HepG2 (cell line): Measurements from ENCODE around the gene CSNK1A1. TPM values are rescaled to one million over a fixed set of nuclear protein-coding genes. Genes with fewer than 3 reads are reported as not detected.
"Not testable (repeated sequence)": the region's sequence is repeated elsewhere in the genome, so short reads cannot be mapped to it uniquely, and the experiment has no call there.

Source experiments
- ATAC-seq: fragments of 200-7000 bp; cut with Tn5 transposase; 3 replicates; pipeline ENCODE4 v1.9.1; 2020; ENCODE audit warnings: mild to moderate bottlenecking, moderate library complexity
- BruUV-seq: library from RNA; stranded (reverse); fragments of 400-500 nt; replicated peaks from 2 replicates; lab custom pipeline; 2021; lab: Mats Ljungman, UMichigan
- CTCF ChIA-PET: fragments of 300-600 bp; formaldehyde crosslinking; extraction: SDS; loops from one replicate; lab custom pipeline; 2021; ENCODE audit warnings: low total read pairs, inconsistent platforms, low intra/inter-chr PET ratio; lab: Yijun Ruan, JAX
- POLR2A ChIA-PET: fragments of 350-600 bp; sonication (Branson Sonifier 250); formaldehyde crosslinking; loops from one replicate; lab custom pipeline; 2020; ENCODE audit warnings: antibody characterized with exemption, inconsistent platforms; lab: Yijun Ruan, JAX
- DNase-seq: peaks from one replicate; pipeline ENCODE4 v3.0.0-alpha.2; 2015; ENCODE audit warnings: low spot score
- FAIRE-seq: peaks from 3 replicates; lab custom pipeline; 2011; peaks lifted over from hg19 to GRCh38; lab: Jason Lieb, UNC
- H2AFZ ChIP-seq: one replicate; pipeline ENCODE4 v1.6.1; 2011; ENCODE audit warnings: low read length, inconsistent platforms
- H3K27ac ChIP-seq: fragments of 300-600 bp; 3 replicates; pipeline ENCODE4 v1.8.0; 2011; ENCODE audit warnings: mixed run types, mild to moderate bottlenecking, mixed read lengths, low read length, inconsistent platforms; ENCODE audit not compliant: insufficient read depth; ENCODE audit errors: extremely low read length
- H3K27me3 ChIP-seq, 2 experiments: fragments of 200-600 bp in 1 of 2; 2 replicates in 1 of 2; 3 replicates in 1 of 2; pipeline versions ENCODE4 v1.6.0 to v1.8.0; 2011; ENCODE audit warnings: low read length in 2 of 2, mild to moderate bottlenecking in 2 of 2, moderate library complexity in 2 of 2, inconsistent platforms in 1 of 2; ENCODE audit not compliant: insufficient read depth in 2 of 2, control insufficient read depth in 1 of 2
- H3K36me3 ChIP-seq, 2 experiments: fragments of 200-600 bp in 1 of 2; replicated peaks in 1 of 2; 2 replicates in 1 of 2; 3 replicates in 1 of 2; pipeline versions ENCODE4 v1.5.1 to v1.8.0; 2011; ENCODE audit warnings: low read length in 2 of 2, inconsistent platforms in 1 of 2; ENCODE audit not compliant: insufficient read depth in 2 of 2, control insufficient read depth in 1 of 2
- H3K4me1 ChIP-seq: 2 replicates; pipeline ENCODE4 v1.5.1; 2012; ENCODE audit warnings: low read length, inconsistent platforms; ENCODE audit not compliant: insufficient read depth
- H3K4me2 ChIP-seq: 2 replicates; pipeline ENCODE4 v1.6.0; 2011; ENCODE audit warnings: low read depth, low read length, inconsistent platforms
- H3K4me3 ChIP-seq, 3 experiments: fragments of 200-600 bp in 1 of 3; sonication (generic), shearing (Covaris generic) in 1 of 3; replicated peaks in 1 of 3; 2 replicates each; pipeline ENCODE4 v1.5.1; 2011 to 2016; ENCODE audit warnings: low read length in 3 of 3, inconsistent platforms in 2 of 3, low read depth in 2 of 3, mild to moderate bottlenecking in 2 of 3, control low read depth in 1 of 3, mixed read lengths in 1 of 3; ENCODE audit not compliant: insufficient read depth in 1 of 3
- H3K79me2 ChIP-seq: one replicate; pipeline ENCODE4 v1.6.1; 2011; ENCODE audit warnings: low read length, inconsistent platforms; ENCODE audit not compliant: insufficient read depth
- H3K9ac ChIP-seq: 2 replicates; pipeline ENCODE4 v1.6.0; 2011; ENCODE audit warnings: mild to moderate bottlenecking, low read depth, low read length, inconsistent platforms; ENCODE audit not compliant: insufficient read depth
- H3K9me3 ChIP-seq: 2 replicates; pipeline ENCODE4 v1.5.1; 2012; ENCODE audit warnings: mild to moderate bottlenecking, low read length
- H4K20me1 ChIP-seq: 2 replicates; pipeline ENCODE4 v1.6.0; 2011; ENCODE audit warnings: inconsistent platforms, mild to moderate bottlenecking, low read length, moderate library complexity; ENCODE audit not compliant: insufficient read depth
- ARNT2 ChIP-seq: sonication (generic); formaldehyde crosslinking; IDR thresholded peaks from 2 replicates; pipeline ENCODE4 v1.8.0; 2022; ENCODE audit warnings: mild to moderate bottlenecking, low read depth, missing genetic modification reagents, moderate library complexity
- LCORL ChIP-seq, 2 experiments: fragments of 450-650 bp in 1 of 2; sonication (generic) in 1 of 2; formaldehyde crosslinking in 1 of 2; IDR thresholded peaks; 2 replicates each; pipeline versions ENCODE4 v1.5.0 to v1.6.1; 2017 to 2020; ENCODE audit warnings: antibody characterized with exemption in 1 of 2, missing genetic modification reagents in 1 of 2
- MED1 ChIP-seq: sonication (generic); formaldehyde crosslinking; IDR thresholded peaks from 2 replicates; pipeline ENCODE4 v1.4.0; 2020; ENCODE audit warnings: missing genetic modification reagents
- MEF2D ChIP-seq: sonication (generic); formaldehyde crosslinking; IDR thresholded peaks from 2 replicates; pipeline ENCODE4 v1.5.1; 2020; ENCODE audit warnings: mild to moderate bottlenecking, missing genetic modification reagents
- PBX3 ChIP-seq: sonication (generic); formaldehyde crosslinking; IDR thresholded peaks from 2 replicates; pipeline ENCODE4 v1.8.1; 2023; ENCODE audit warnings: missing genetic modification reagents, inconsistent platforms, borderline replicate concordance
- PHF8 ChIP-seq: sonication (generic); formaldehyde crosslinking; IDR thresholded peaks from 2 replicates; pipeline ENCODE4 v1.5.0; 2020; ENCODE audit warnings: missing genetic modification reagents
- PLRG1 ChIP-seq: fragments of 450-650 bp; conservative IDR thresholded peaks from 2 replicates; pipeline ENCODE4 v1.6.1; 2016
- RARG ChIP-seq: sonication (generic); formaldehyde crosslinking; IDR thresholded peaks from 2 replicates; pipeline ENCODE4 v1.4.0; 2020; ENCODE audit warnings: low read depth, mild to moderate bottlenecking, missing genetic modification reagents
- RBAK ChIP-seq: sonication (generic); formaldehyde crosslinking; IDR thresholded peaks from 2 replicates; pipeline ENCODE4 v1.5.1; 2020; ENCODE audit warnings: mild to moderate bottlenecking, missing genetic modification reagents
- RXRA ChIP-seq: sonication (generic); formaldehyde crosslinking; IDR thresholded peaks from 2 replicates; pipeline ENCODE4 v1.5.1; 2020; ENCODE audit warnings: missing genetic modification reagents
- ZFP90 ChIP-seq: sonication (generic); formaldehyde crosslinking; IDR thresholded peaks from 2 replicates; pipeline ENCODE4 v1.8.0; 2022; ENCODE audit warnings: missing genetic modification reagents, mild to moderate bottlenecking, inconsistent platforms, borderline replicate concordance
- ZNF232 ChIP-seq: sonication (generic); formaldehyde crosslinking; IDR thresholded peaks from 2 replicates; pipeline ENCODE4 v1.4.0; 2020; ENCODE audit warnings: missing genetic modification reagents, borderline replicate concordance
- WGBS: methylation state at CpG from one replicate; pipeline ENCODE4 v1.1.6; 2017; ENCODE audit warnings: low lambda C conversion rate; 5-methylcytosine and 5-hydroxymethylcytosine counted together
- in situ Hi-C: cut with HindIII; loops from 2 replicates; pipeline ENCODE4 v1.10.0; 2017; ENCODE audit warnings: low pct_unique_long_range_greater_than_20kb; ENCODE audit not compliant: extremely low pct_ligation_motif_present
- intact Hi-C: fragments of 100-400 bp; cut with micrococcal nuclease; formaldehyde crosslinking; loops from one replicate; pipeline ENCODE4 v1.10.0; 2022; ENCODE audit not compliant: unreplicated experiment
- polyA plus RNA-seq, 8 experiments: library from polyadenylated mRNA; depleted of rRNA in 3 of 8; stranded (reverse) in 7 of 8; unstranded in 1 of 8; fragments of >200 nt; fragmentation: Illumina TruSeq in 4 of 8; extraction: Trizol in 4 of 8; gene quantifications; 2 replicates each; pipeline versions ENCODE4 v1.2.1 to v1.2.3, GENCODE V29; 2011 to 2016; ENCODE audit warnings: low read depth in 4 of 8, missing spikeins in 1 of 8, mixed read lengths in 1 of 8; ENCODE audit not compliant: insufficient read depth in 1 of 8
- total RNA-seq, 5 experiments: library from RNA; depleted of rRNA; stranded (reverse); fragments of >200 nt; fragmentation: Illumina TruSeq; extraction: Trizol; gene quantifications; 2 replicates each; pipeline ENCODE4 v1.2.3, GENCODE V29; 2016; ENCODE audit warnings: low read depth in 1 of 5
- TF ChIP-seq, protein P1 (sequence below): IDR thresholded peaks from 2 replicates; pipeline ENCODE4 v1.6.1; 2016; ENCODE audit warnings: low read depth
- TF ChIP-seq, protein P2 (sequence below): sonication (generic); formaldehyde crosslinking; IDR thresholded peaks from 2 replicates; pipeline ENCODE4 v1.8.1; 2022; ENCODE audit warnings: low read depth, mild to moderate bottlenecking, missing genetic modification reagents

The CSNK1A1 gene
- total and polyA plus RNA-seq, 2 of the 13 experiments (the other 11 are each of a cell fraction or from before 2014, with no cell fraction given), result 89.0 to 149 TPM

DNA sequence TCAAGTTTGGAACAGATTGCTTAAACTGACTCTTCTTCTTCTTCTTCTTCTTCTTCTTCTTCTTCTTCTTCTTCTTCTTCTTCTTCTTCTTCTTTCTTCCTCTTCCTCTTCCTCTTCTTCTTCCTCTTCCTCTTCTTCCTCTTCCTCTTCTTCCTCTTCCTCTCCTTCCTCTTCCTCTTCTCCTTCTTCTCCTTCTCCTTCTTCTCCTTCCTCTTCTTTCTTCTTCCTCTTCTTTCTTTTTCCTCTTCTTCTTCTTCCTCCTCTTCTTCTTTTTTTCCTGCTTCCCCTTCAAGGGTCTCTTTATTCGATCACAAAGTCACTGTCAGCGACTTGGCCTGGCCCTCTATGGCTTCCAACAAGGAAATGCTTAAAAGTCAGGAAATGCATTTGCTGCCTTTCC is 47.0 kb upstream of the CSNK1A1 start:
- POLR2A ChIA-PET, intact Hi-C loops, FAIRE-seq, BruUV-seq, H2AFZ ChIP-seq, H3K79me2 ChIP-seq, H3K4me3 ChIP-seq, H3K27ac ChIP-seq, ATAC-seq, DNase-seq, H3K4me2 ChIP-seq, CTCF ChIA-PET, H4K20me1 ChIP-seq, H3K4me1 ChIP-seq, H3K9me3 ChIP-seq, H3K36me3 ChIP-seq, H3K9ac ChIP-seq, H3K27me3 ChIP-seq, in situ Hi-C loops: not testable (repeated sequence)
- WGBS, result 20% methylated on average over 2 of the region's 2 CpGs

DNA sequence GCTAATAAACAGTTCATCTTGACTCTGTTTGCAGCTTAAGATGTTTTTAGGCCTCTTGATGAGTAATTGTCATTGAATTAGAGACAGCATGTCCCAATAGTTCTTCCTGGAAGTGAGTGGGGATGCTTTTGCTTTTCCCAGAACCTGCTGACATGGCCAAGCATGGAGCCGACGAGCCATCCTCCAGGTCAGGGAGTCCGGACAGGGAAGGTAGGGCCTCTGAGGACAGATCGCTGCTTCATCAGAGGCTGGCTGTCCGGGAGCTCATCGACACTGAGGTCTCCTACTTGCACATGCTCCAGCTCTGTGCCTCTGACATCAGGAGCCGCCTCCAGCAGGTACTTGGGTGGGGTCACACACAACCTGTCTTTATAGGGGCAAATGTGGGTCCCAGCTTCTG is 46.4 kb upstream of the CSNK1A1 start:
- H3K9me3 ChIP-seq, result no peaks in the 10 kb centered on the region
- H3K9ac ChIP-seq, result no peak overlapping the region
- intact Hi-C loops, result no loop called here
- CTCF ChIA-PET, result no interaction called here
- 0% methylated on average over 2 of the region's 7 CpGs for WGBS
- H3K79me2 ChIP-seq, result no peaks in the 10 kb centered on the region
- H4K20me1 ChIP-seq, result no peaks in the 10 kb centered on the region
- ATAC-seq (no peak), FAIRE-seq (no peak), DNase-seq (no peak)
- BruUV-seq, result no TSS peak
- H3K27me3 ChIP-seq, result peaks cover 0 to 8% of the 10 kb centered on the region in 2 experiments; a peak in 1 of 5 replicates
- H3K4me1 ChIP-seq, result no peaks in the 10 kb centered on the region
- H3K36me3 ChIP-seq, result no peaks in the 10 kb centered on the region
- in situ Hi-C loops, result no loop called here
- no peak overlapping the region for H2AFZ ChIP-seq
- H3K27ac ChIP-seq, result no peak overlapping the region
- POLR2A ChIA-PET, result no interaction called here
- no peak overlapping the region for H3K4me3 ChIP-seq
- H3K4me2 ChIP-seq, result no peak overlapping the region
- TF ChIP-seq, protein P1, sequence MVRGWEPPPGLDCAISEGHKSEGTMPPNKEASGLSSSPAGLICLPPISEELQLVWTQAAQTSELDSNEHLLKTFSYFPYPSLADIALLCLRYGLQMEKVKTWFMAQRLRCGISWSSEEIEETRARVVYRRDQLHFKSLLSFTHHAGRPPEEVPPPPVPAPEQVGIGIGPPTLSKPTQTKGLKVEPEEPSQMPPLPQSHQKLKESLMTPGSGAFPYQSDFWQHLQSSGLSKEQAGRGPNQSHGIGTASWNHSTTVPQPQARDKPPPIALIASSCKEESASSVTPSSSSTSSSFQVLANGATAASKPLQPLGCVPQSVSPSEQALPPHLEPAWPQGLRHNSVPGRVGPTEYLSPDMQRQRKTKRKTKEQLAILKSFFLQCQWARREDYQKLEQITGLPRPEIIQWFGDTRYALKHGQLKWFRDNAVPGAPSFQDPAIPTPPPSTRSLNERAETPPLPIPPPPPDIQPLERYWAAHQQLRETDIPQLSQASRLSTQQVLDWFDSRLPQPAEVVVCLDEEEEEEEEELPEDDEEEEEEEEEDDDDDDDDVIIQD (CRISPR knock-in tag), result no peak
- TF ChIP-seq MEF2D (CRISPR knock-in tag), result no peak
- TF ChIP-seq RXRA (CRISPR knock-in tag), result no peak
- no peak for TF ChIP-seq ZFP90 (CRISPR knock-in tag)
- no peak for TF ChIP-seq PHF8
- TF ChIP-seq PBX3 (CRISPR knock-in tag), result no peak
- no peak for TF ChIP-seq PLRG1
- no peak for TF ChIP-seq RBAK
- TF ChIP-seq, protein P2, sequence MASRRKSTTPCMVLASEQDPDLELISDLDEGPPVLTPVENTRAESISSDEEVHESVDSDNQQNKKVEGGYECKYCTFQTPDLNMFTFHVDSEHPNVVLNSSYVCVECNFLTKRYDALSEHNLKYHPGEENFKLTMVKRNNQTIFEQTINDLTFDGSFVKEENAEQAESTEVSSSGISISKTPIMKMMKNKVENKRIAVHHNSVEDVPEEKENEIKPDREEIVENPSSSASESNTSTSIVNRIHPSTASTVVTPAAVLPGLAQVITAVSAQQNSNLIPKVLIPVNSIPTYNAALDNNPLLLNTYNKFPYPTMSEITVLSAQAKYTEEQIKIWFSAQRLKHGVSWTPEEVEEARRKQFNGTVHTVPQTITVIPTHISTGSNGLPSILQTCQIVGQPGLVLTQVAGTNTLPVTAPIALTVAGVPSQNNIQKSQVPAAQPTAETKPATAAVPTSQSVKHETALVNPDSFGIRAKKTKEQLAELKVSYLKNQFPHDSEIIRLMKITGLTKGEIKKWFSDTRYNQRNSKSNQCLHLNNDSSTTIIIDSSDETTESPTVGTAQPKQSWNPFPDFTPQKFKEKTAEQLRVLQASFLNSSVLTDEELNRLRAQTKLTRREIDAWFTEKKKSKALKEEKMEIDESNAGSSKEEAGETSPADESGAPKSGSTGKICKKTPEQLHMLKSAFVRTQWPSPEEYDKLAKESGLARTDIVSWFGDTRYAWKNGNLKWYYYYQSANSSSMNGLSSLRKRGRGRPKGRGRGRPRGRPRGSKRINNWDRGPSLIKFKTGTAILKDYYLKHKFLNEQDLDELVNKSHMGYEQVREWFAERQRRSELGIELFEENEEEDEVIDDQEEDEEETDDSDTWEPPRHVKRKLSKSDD (CRISPR knock-in tag), result no peak
- TF ChIP-seq ARNT2 (CRISPR knock-in tag), result no peak
- TF ChIP-seq LCORL (IDR thresholded peaks at IDR 0.05), result no peak
- TF ChIP-seq LCORL (CRISPR knock-in tag; IDR thresholded peaks at IDR 0.05), result no peak
- no peak for TF ChIP-seq MED1 (CRISPR knock-in tag)
- TF ChIP-seq RARG, result no peak
- TF ChIP-seq ZNF232, result no peak
